H1 (cell line): Measurements from ENCODE around the gene GUF1. TPM values are rescaled to one million over a fixed set of nuclear protein-coding genes. Genes with fewer than 3 reads are reported as not detected.

Experiments used
- CTCF ChIA-PET: fragments of 300-600 bp; sonication (Branson Sonifier 250); formaldehyde crosslinking; loops from one replicate; lab custom pipeline; 2021; ENCODE audit not compliant: partially characterized antibody; lab: Charles Lee
- POLR2A ChIA-PET: fragments of 300-600 bp; sonication (Branson Sonifier 250); formaldehyde crosslinking; loops from one replicate; lab custom pipeline; 2021; ENCODE audit warnings: inconsistent platforms; ENCODE audit not compliant: partially characterized antibody; lab: Charles Lee
- DNase-seq, 2 experiments: peaks; one replicate each; pipeline versions ENCODE4 v3.0.0 to v3.0.0-alpha.2; 2010 to 2022; ENCODE audit warnings: low spot score in 2 of 2, low read depth in 1 of 2, mixed read lengths in 1 of 2
- FAIRE-seq: peaks from 2 replicates; lab custom pipeline; 2011; peaks lifted over from hg19 to GRCh38; lab: Jason Lieb, UNC
- H2AFZ ChIP-seq: 2 replicates; pipeline ENCODE4 v1.8.1; 2012; ENCODE audit warnings: low read length, inconsistent platforms
- H2AK5ac ChIP-seq: 2 replicates; pipeline ENCODE4 v1.6.1; 2013; ENCODE audit warnings: low read depth, low read length
- H2BK120ac ChIP-seq: replicated peaks from 2 replicates; pipeline ENCODE3; 2013; ENCODE audit warnings: low read depth, low read length, inconsistent platforms
- H2BK12ac ChIP-seq: 2 replicates; pipeline ENCODE4 v1.6.1; 2013; ENCODE audit warnings: low read depth, low read length
- H2BK15ac ChIP-seq: 2 replicates; pipeline ENCODE4 v1.6.1; 2013; ENCODE audit warnings: low read length
- H2BK20ac ChIP-seq: 2 replicates; pipeline ENCODE4 v1.6.1; 2013; ENCODE audit warnings: low read length
- H2BK5ac ChIP-seq: 2 replicates; pipeline ENCODE4 v1.6.1; 2013; ENCODE audit warnings: low read depth, low read length
- H3K14ac ChIP-seq: 2 replicates; pipeline ENCODE4 v1.6.1; 2013; ENCODE audit warnings: inconsistent platforms; ENCODE audit not compliant: insufficient read length
- H3K18ac ChIP-seq: 2 replicates; pipeline ENCODE4 v1.6.1; 2013; ENCODE audit warnings: low read length; ENCODE audit errors: extremely low read depth
- H3K23ac ChIP-seq: 2 replicates; pipeline ENCODE4 v1.6.1; 2013; ENCODE audit warnings: inconsistent platforms; ENCODE audit not compliant: insufficient read length
- H3K23me2 ChIP-seq: 2 replicates; pipeline ENCODE4 v1.6.1; 2013; ENCODE audit warnings: low read depth, low read length
- H3K27ac ChIP-seq: 2 replicates; pipeline ENCODE4 v1.6.1; 2011; ENCODE audit warnings: low read depth, low read length, inconsistent platforms
- H3K27me3 ChIP-seq, 4 experiments: replicated peaks in 1 of 4; 1 replicate in 1 of 4; 2 replicates in 3 of 4; pipeline versions ENCODE4 v1.6.1 to v1.8.1; 2011 to 2013; ENCODE audit warnings: low read length in 3 of 4, mild to moderate bottlenecking in 3 of 4, inconsistent platforms in 2 of 4, mixed read lengths in 2 of 4, moderate library complexity in 1 of 4; ENCODE audit not compliant: control insufficient read depth in 3 of 4, insufficient read depth in 3 of 4; ENCODE audit errors: extremely low read depth in 1 of 4
- H3K36me3 ChIP-seq, 4 experiments: 2 replicates each; pipeline versions ENCODE4 v1.6.1 to v1.8.1; 2011 to 2013; ENCODE audit warnings: mild to moderate bottlenecking in 4 of 4, low read length in 3 of 4, moderate library complexity in 2 of 4, control low read depth in 1 of 4, inconsistent platforms in 1 of 4; ENCODE audit not compliant: insufficient read depth in 4 of 4, control insufficient read depth in 2 of 4
- H3K4ac ChIP-seq: replicated peaks from 2 replicates; pipeline ENCODE3; 2013; ENCODE audit warnings: low read length, low read depth, mixed read lengths, inconsistent platforms; ENCODE audit not compliant: insufficient read length
- H3K4me1 ChIP-seq, 4 experiments: replicated peaks in 1 of 4; 1 replicate in 1 of 4; 2 replicates in 3 of 4; pipeline versions ENCODE4 v1.6.1 to v1.8.1; 2011 to 2013; ENCODE audit warnings: low read length in 3 of 4, inconsistent platforms in 2 of 4, mixed read lengths in 1 of 4; ENCODE audit not compliant: insufficient read depth in 4 of 4, control insufficient read depth in 3 of 4
- H3K4me2 ChIP-seq, 2 experiments: 2 replicates each; pipeline versions ENCODE4 v1.6.1 to v1.8.1; 2011 to 2013; ENCODE audit warnings: low read depth in 2 of 2, low read length in 2 of 2, control low read depth in 1 of 2, inconsistent platforms in 1 of 2, mild to moderate bottlenecking in 1 of 2; ENCODE audit not compliant: insufficient read depth in 1 of 2
- H3K4me3 ChIP-seq, 4 experiments: fragments of 200-600, 300-600 bp in 1 of 4; sonication (generic), shearing (Covaris generic), sonication (Bioruptor Twin) in 1 of 4; 2 replicates each; pipeline versions ENCODE4 v1.5.1 to v1.8.1; 2011 to 2016; ENCODE audit warnings: low read length in 4 of 4, low read depth in 3 of 4, control low read depth in 2 of 4, inconsistent platforms in 2 of 4, mild to moderate bottlenecking in 2 of 4, mixed read lengths in 1 of 4, moderate library complexity in 1 of 4; ENCODE audit not compliant: insufficient read depth in 2 of 4; ENCODE audit errors: extremely low read depth in 1 of 4
- H3K56ac ChIP-seq: replicated peaks from 2 replicates; pipeline ENCODE3; 2013; ENCODE audit warnings: low read depth, mild to moderate bottlenecking, mixed read lengths, low read length, inconsistent platforms; ENCODE audit not compliant: insufficient read length
- H3K79me1 ChIP-seq: 2 replicates; pipeline ENCODE4 v1.6.1; 2013; ENCODE audit warnings: low read depth, low read length, control low read depth
- H3K79me2 ChIP-seq, 2 experiments: 2 replicates each; pipeline versions ENCODE4 v1.6.1 to v1.8.1; 2012 to 2013; ENCODE audit warnings: low read length in 2 of 2, mild to moderate bottlenecking in 2 of 2, inconsistent platforms in 1 of 2; ENCODE audit not compliant: insufficient read depth in 2 of 2, control insufficient read depth in 1 of 2
- H3K9ac ChIP-seq, 4 experiments: replicated peaks in 1 of 4; 1 replicate in 1 of 4; 2 replicates in 3 of 4; pipeline versions ENCODE4 v1.6.1 to v1.8.1; 2011 to 2013; ENCODE audit warnings: low read depth in 3 of 4, low read length in 3 of 4, control low read depth in 2 of 4, mild to moderate bottlenecking in 2 of 4, moderate library complexity in 2 of 4, inconsistent platforms in 1 of 4; ENCODE audit errors: extremely low read depth in 1 of 4
- H3K9me3 ChIP-seq, 2 experiments: 2 replicates each; pipeline versions ENCODE4 v1.6.1 to v1.8.1; 2012 to 2013; ENCODE audit warnings: mild to moderate bottlenecking in 2 of 2, moderate library complexity in 2 of 2, control low read depth in 1 of 2, inconsistent platforms in 1 of 2, low read depth in 1 of 2, low read length in 1 of 2, mixed read lengths in 1 of 2; ENCODE audit not compliant: insufficient read depth in 2 of 2
- H4K20me1 ChIP-seq, 2 experiments: replicated peaks in 1 of 2; 2 replicates each; pipeline versions ENCODE3 to v1.8.1; 2011 to 2013; ENCODE audit warnings: inconsistent platforms in 2 of 2, low read length in 2 of 2, mild to moderate bottlenecking in 1 of 2; ENCODE audit not compliant: insufficient read depth in 2 of 2, control insufficient read depth in 1 of 2
- H4K5ac ChIP-seq: 2 replicates; pipeline ENCODE4 v1.6.1; 2013; ENCODE audit warnings: low read length, low read depth, mixed read lengths, inconsistent platforms; ENCODE audit not compliant: insufficient read length
- H4K8ac ChIP-seq: 2 replicates; pipeline ENCODE4 v1.8.0; 2013; ENCODE audit warnings: mild to moderate bottlenecking, moderate library complexity, low read length, inconsistent platforms; ENCODE audit not compliant: insufficient read depth; ENCODE audit errors: extremely low read depth
- H4K91ac ChIP-seq: replicated peaks from 2 replicates; pipeline ENCODE3; 2013; ENCODE audit warnings: low read length, mixed read lengths, inconsistent platforms; ENCODE audit not compliant: insufficient read length
- ATF2 ChIP-seq: IDR thresholded peaks from 2 replicates; pipeline ENCODE4 v1.6.1; 2012; ENCODE audit warnings: low read length, inconsistent platforms
- E2F6 ChIP-seq: IDR thresholded peaks from 2 replicates; pipeline ENCODE4 v1.6.1; 2012; ENCODE audit warnings: inconsistent platforms
- JUND ChIP-seq: IDR thresholded peaks from 2 replicates; pipeline ENCODE4 v1.6.1; 2011; ENCODE audit warnings: mild to moderate bottlenecking, improper control_type of control experiment, low read length
- NANOG ChIP-seq: IDR thresholded peaks from 2 replicates; pipeline ENCODE4 v1.6.1; 2011; ENCODE audit warnings: low read length, low read depth, mild to moderate bottlenecking, inconsistent platforms; ENCODE audit not compliant: insufficient read depth, poor library complexity, severe bottlenecking
- SP1 ChIP-seq: IDR thresholded peaks from 2 replicates; pipeline ENCODE4 v1.6.1; 2011; ENCODE audit warnings: low read depth, low read length
- SP4 ChIP-seq: IDR thresholded peaks from 2 replicates; pipeline ENCODE4 v1.6.1; 2012; ENCODE audit warnings: low read length, inconsistent platforms
- TAF7 ChIP-seq: optimal IDR thresholded peaks from 2 replicates; pipeline ENCODE3; 2011; ENCODE audit warnings: low read depth, mild to moderate bottlenecking, inconsistent platforms, low read length, moderate library complexity, borderline replicate concordance
- TBP ChIP-seq: IDR thresholded peaks from 2 replicates; pipeline ENCODE4 v1.6.1; 2011; ENCODE audit warnings: low read depth, low read length, improper control_type of control experiment
- YY1 ChIP-seq: IDR thresholded peaks from 2 replicates; pipeline ENCODE4 v1.6.1; 2011; ENCODE audit warnings: low read depth, mild to moderate bottlenecking, low read length
- WGBS, 2 experiments: shearing (Covaris generic) in 1 of 2; methylation state at CpG; one replicate each; pipeline versions ENCODE4 v1.1.6 to v1.1.7; 2013 to 2015; ENCODE audit warnings: low lambda C conversion rate in 2 of 2, mixed read lengths in 2 of 2, inconsistent platforms in 1 of 2, low coverage in 1 of 2, missing lambda C conversion rate in 1 of 2; ENCODE audit not compliant: insufficient replicate concordance in 2 of 2, insufficient coverage in 1 of 2, insufficient read length in 1 of 2; ENCODE audit errors: extremely low coverage in 1 of 2, missing lambda C conversion rate in 1 of 2; 5-methylcytosine and 5-hydroxymethylcytosine counted together
- polyA plus RNA-seq, 7 experiments: library from polyadenylated mRNA; depleted of rRNA in 3 of 7; stranded (reverse) in 5 of 7; unstranded in 2 of 7; fragments of >200 nt in 5 of 7; fragments of 200-250 nt in 2 of 7; gene quantifications; 1 replicate in 5 of 7; 2 replicates in 1 of 7; 4 replicates in 1 of 7; pipeline versions ENCODE4 v1.2.1 to v1.2.3, GENCODE V29; 2011 to 2013; ENCODE audit warnings: missing spikeins in 2 of 7, mixed read lengths in 2 of 7
- total RNA-seq: library from RNA; stranded (reverse); fragmentation: NEBNext Ultra II Directional; extraction: Animal tissue kit (Norgen Biotek cat#: 25700); gene quantifications from 2 replicates; pipeline ENCODE4 v1.2.1, GENCODE V29; 2021

The GUF1 gene
- total and polyA plus RNA-seq, 2 of the 8 experiments (the other 6 are each of a cell fraction or from before 2014, with no cell fraction given), result 14.8 to 30.6 TPM

GRCh38 chr4:44679060-44679459 is 840 bp downstream of the GUF1 start:
- H4K5ac ChIP-seq, result no peak overlapping the region
- DNase-seq (no peak), FAIRE-seq (peak; percentile 58)
- no peak overlapping the region for H2BK120ac ChIP-seq
- no peaks in the 10 kb centered on the region for H3K9me3 ChIP-seq
- peaks cover 0 to 30% (median 14%) of the 10 kb centered on the region in 4 experiments; a peak in 4 of 8 replicates for H3K36me3 ChIP-seq
- POLR2A ChIA-PET, result interaction anchor here (1.3 to 3.1 kb wide), 5 partner anchors 8 to 28 kb away, joined by 3 to 15 read pairs (median 10); partner anchors contain the start of gene YIPF7
- H3K18ac ChIP-seq, result no peak overlapping the region
- H3K79me1 ChIP-seq, result no peaks in the 10 kb centered on the region
- no peak overlapping the region for H2AK5ac ChIP-seq
- H3K56ac ChIP-seq, result no peak overlapping the region
- H3K23ac ChIP-seq, result no peak overlapping the region
- peaks cover 0 to 1% (median 0%) of the 10 kb centered on the region in 4 experiments; a peak in 1 of 7 replicates for H3K27me3 ChIP-seq
- peak overlapping the region; percentile 92; the same call in 1 of the 2 replicates for H3K27ac ChIP-seq
- no peak overlapping the region for H4K91ac ChIP-seq
- H3K79me2 ChIP-seq, result peaks cover 4 to 30% of the 10 kb centered on the region in 2 experiments; a peak in 3 of 4 replicates
- no peak for TF ChIP-seq NANOG
- no peak for TF ChIP-seq YY1
- TF ChIP-seq TBP, result no peak
- no peak for TF ChIP-seq ATF2
- no peak for TF ChIP-seq E2F6
- TF ChIP-seq JUND, result no peak
- no peak for TF ChIP-seq TAF7
- TF ChIP-seq SP1, result no peak
- TF ChIP-seq SP4, result no peak
- H2BK15ac ChIP-seq, result no peak overlapping the region
- 8% methylated on average over 3 of the region's 3 CpGs; no CpG with 5 or more reads in 1 of the 2 experiments for WGBS, 2 experiments
- peak overlapping the region; percentile 80 for H3K4me2 ChIP-seq
- CTCF ChIA-PET, result interaction anchor here (1.9 kb wide), 1 partner anchor 230 kb away, joined by 7 read pairs; the partner anchor contains the start of gene KCTD8
- H3K14ac ChIP-seq, result no peak overlapping the region
- peak overlapping the region; percentile 87 to 93 (median 90) for H3K9ac ChIP-seq
- no peak overlapping the region for H2BK20ac ChIP-seq
- no peaks in the 10 kb centered on the region for H4K20me1 ChIP-seq
- no peaks in the 10 kb centered on the region; a peak in 1 of 7 replicates for H3K4me1 ChIP-seq
- H2AFZ ChIP-seq, result peak overlapping the region; percentile 77
- no peak overlapping the region for H4K8ac ChIP-seq
- H3K4me3 ChIP-seq, result peak overlapping the region; percentile 90 to 97 (median 94)
- no peak overlapping the region for H2BK12ac ChIP-seq
- H2BK5ac ChIP-seq, result no peak overlapping the region
- H3K4ac ChIP-seq, result no peak overlapping the region
- peaks cover 6% of the 10 kb centered on the region for H3K23me2 ChIP-seq
